GM18909 (cell line): ENCODE results near the gene SHROOM3.
A peak's percentile ranks its signal among the peaks of the same experiment; 100 is the strongest.

Experiments
- ATAC-seq: cut with Tn5 transposase; IDR thresholded peaks from one replicate; pipeline ENCODE4 v1.9.1; 2021; ENCODE audit warnings: mild to moderate bottlenecking; ENCODE audit not compliant: unreplicated experiment, poor library complexity

Gene SHROOM3

GRCh38 chr4:76488888-76489685, 54.1 kb downstream of the SHROOM3 start:
- ATAC-seq: no peak

GRCh38 chr4:76489686-76490161, 54.7 kb downstream of the SHROOM3 start:
- ATAC-seq: no peak

- ATAC-seq: no peak
These were observed 57.0 kb downstream of the SHROOM3 start for GRCh38 chr4:76492055-76492454.

- ATAC-seq: no peak
These were observed 59.2 kb downstream of the SHROOM3 start for GRCh38 chr4:76494243-76494642.

- no peak for ATAC-seq
These were observed 60.0 kb downstream of the SHROOM3 start for GRCh38 chr4:76494871-76495590.

GRCh38 chr4:76498550-76498949, 63.5 kb downstream of the SHROOM3 start:
- no peak for ATAC-seq

GRCh38 chr4:76499461-76499860, 64.4 kb downstream of the SHROOM3 start:
- peak; percentile 77 for ATAC-seq

GRCh38 chr4:76502886-76503285, 67.9 kb downstream of the SHROOM3 start:
- ATAC-seq: no peak

GRCh38 chr4:76504613-76505465, 69.8 kb downstream of the SHROOM3 start:
- ATAC-seq: no peak

- ATAC-seq: no peak
These were observed 76.9 kb downstream of the SHROOM3 start for GRCh38 chr4:76511947-76512346.

- ATAC-seq: no peak
These were observed 78.5 kb downstream of the SHROOM3 start for GRCh38 chr4:76513482-76513881.

GRCh38 chr4:76514087-76514486, 79.1 kb downstream of the SHROOM3 start:
- ATAC-seq: no peak

GRCh38 chr4:76515975-76516843, 81.2 kb downstream of the SHROOM3 start:
- peak; percentile 83 for ATAC-seq

- no peak for ATAC-seq
These were observed 83.2 kb downstream of the SHROOM3 start for GRCh38 chr4:76518241-76518640.

GRCh38 chr4:76523593-76523992, 88.6 kb downstream of the SHROOM3 start:
- ATAC-seq: no peak

- ATAC-seq: no peak
These were observed 90.7 kb downstream of the SHROOM3 start for GRCh38 chr4:76525751-76526150.

- ATAC-seq: no peak
These were observed 91.6 kb downstream of the SHROOM3 start for GRCh38 chr4:76526585-76526990.

GRCh38 chr4:76527666-76528065, 92.6 kb downstream of the SHROOM3 start:
- no peak for ATAC-seq

GRCh38 chr4:76531597-76531996, 96.6 kb downstream of the SHROOM3 start:
- no peak for ATAC-seq

GRCh38 chr4:76532805-76533204, 97.8 kb downstream of the SHROOM3 start:
- no peak for ATAC-seq
